GM10266 (cell line): ENCODE results near the gene TAS1R2.

Experiments used
- DNase-seq: peaks from one replicate; pipeline ENCODE4 v3.0.0; 2012; ENCODE audit errors: extremely low spot score
- TF ChIP-seq, protein P1 (sequence below): IDR thresholded peaks from 2 replicates; pipeline ENCODE4 v1.5.1; 2012; ENCODE audit warnings: mild to moderate bottlenecking, low read depth; ENCODE audit not compliant: control insufficient read depth, insufficient read depth; ENCODE audit errors: missing control alignments

Gene TAS1R2

DNA sequence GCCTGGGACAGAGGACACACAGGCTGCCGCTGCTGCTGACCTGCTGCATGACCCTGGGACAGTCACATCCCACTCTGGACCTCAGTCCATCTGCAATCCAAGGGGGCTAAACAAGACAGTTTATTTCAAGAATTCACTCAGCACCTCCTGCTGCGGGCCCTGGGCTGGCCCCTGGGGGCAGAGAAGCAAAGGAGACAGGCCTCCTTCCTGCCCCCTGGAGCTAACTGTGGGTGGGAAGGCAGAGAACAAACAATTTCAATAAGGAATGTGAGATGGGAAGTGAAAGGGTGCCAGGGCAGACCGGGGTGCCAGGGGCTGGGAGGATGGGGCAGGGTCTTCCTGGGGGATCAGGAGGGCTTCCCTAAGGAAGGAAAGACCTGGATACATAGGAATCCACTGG lies 60.0 kb downstream of the TAS1R2 start:
- TF ChIP-seq, protein P1, sequence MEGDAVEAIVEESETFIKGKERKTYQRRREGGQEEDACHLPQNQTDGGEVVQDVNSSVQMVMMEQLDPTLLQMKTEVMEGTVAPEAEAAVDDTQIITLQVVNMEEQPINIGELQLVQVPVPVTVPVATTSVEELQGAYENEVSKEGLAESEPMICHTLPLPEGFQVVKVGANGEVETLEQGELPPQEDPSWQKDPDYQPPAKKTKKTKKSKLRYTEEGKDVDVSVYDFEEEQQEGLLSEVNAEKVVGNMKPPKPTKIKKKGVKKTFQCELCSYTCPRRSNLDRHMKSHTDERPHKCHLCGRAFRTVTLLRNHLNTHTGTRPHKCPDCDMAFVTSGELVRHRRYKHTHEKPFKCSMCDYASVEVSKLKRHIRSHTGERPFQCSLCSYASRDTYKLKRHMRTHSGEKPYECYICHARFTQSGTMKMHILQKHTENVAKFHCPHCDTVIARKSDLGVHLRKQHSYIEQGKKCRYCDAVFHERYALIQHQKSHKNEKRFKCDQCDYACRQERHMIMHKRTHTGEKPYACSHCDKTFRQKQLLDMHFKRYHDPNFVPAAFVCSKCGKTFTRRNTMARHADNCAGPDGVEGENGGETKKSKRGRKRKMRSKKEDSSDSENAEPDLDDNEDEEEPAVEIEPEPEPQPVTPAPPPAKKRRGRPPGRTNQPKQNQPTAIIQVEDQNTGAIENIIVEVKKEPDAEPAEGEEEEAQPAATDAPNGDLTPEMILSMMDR, result no peak
- no peak for DNase-seq

DNA sequence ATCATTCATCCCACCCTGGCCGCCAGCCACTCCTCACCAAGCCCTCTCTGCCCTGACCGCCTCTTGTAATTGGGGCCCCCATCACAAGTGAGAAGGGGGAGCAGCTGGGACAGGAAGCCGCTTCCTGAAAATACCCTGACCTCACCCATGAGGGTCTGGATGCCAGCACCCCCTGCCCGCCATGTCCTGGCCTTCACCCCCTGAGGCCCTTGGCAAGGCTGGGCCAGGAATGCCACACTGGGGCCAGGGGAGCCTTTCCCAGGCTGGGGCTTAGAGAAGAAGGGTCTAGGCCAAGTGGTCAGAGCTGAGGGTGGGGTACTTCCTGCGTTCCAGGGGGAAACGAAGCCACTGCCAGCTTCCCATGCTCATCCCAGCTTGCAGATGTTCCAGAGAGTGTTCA lies 60.5 kb downstream of the TAS1R2 start:
- TF ChIP-seq, protein P1, result no peak
- DNase-seq, result no peak

DNA sequence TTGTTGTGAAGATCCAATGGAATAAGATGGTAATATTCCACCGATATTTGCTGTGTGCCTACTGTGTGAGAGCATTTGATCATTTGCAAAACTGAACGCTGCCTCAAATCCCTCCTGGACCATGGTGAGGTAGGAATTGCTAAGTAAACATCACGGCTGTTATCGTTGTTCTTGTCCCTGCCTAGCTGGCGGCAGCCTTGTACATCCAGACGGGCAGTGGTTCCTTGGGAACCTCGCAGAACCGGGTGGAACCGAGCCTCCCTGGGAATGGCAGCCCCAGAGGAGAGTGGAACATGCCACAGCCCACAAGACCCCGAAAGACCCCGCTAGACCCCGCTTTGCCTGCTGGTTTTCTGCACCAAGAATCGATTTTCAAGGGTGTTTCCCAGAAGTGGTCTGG lies 60.9 kb downstream of the TAS1R2 start:
- TF ChIP-seq, protein P1, result no peak
- DNase-seq, result no peak

DNA sequence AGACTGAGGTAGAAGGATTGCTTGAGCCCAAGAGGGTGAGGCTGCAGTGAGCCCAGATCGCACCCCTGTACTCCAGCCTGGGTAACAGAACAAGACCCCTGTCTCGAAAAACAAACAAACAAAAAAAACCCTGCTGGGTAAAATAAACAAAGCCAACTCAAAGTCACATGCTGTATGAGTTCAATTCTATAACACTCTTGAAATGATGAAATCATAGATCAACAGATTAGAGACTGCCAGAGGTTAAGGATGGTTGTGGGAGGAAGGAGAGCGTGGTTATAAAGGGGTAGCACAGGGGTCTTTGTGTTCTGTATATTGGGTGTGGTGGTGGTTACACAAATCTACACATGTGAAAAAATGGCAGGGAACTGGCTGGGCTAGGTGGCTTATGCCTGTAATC lies 62.5 kb downstream of the TAS1R2 start:
- no peak for DNase-seq
- TF ChIP-seq, protein P1, result no peak

DNA sequence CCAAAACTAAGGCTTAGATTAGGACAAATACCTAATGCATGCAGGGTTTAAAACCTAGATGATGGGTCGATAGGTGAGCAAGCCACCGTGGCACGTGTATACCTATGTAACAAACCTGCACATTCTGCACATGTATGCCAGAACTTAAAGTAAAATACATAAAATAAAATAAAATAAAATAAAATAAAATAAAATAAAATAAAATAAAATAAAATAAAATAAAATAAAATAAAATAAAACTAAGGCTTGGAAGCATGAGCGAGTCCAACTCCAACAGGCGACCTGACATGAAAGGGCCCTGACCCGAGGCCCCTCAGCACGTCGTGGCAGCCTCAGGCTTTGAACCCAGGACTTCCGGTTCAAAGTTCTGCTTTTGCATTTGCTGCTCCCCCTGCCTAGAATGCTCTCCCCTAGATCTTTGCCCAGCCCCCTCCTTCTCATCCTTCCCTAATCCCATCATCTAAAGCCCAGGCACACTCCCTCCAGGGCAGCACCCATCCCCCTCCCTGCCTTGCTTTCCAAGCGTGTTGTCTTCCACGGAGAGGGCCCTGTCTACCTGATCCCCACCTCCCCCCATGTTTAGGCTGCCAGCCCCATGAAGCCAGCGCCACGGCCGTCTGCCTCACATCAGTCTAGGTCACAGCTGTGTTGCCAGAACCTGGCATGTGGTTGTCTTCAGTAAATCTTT lies 64.3 kb downstream of the TAS1R2 start:
- no peak for DNase-seq

DNA sequence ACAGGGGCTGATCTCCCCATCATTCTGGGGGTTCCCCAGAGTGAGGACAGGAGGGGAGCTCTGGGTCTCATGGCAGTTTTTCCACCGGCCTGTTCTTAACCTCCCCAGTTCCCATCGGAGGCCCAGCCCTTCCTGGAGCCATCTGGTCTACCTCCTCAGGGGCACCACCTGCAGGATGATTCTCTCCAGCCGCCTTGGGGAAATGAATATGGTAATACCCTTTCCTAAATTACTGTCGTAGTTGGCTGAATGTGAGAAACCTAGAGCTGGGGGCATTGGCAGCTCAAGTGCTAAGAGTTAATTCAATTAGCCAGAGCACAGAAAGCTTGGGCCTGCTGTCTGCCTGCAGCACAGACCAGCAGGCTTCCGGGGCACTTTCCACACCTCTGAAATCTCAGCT lies 64.9 kb downstream of the TAS1R2 start:
- no peak for DNase-seq
- TF ChIP-seq, protein P1, result no peak

More for the DNA sequence above, 64.3 kb downstream of the TAS1R2 start:
- TF ChIP-seq, protein P1, result no peak

DNA sequence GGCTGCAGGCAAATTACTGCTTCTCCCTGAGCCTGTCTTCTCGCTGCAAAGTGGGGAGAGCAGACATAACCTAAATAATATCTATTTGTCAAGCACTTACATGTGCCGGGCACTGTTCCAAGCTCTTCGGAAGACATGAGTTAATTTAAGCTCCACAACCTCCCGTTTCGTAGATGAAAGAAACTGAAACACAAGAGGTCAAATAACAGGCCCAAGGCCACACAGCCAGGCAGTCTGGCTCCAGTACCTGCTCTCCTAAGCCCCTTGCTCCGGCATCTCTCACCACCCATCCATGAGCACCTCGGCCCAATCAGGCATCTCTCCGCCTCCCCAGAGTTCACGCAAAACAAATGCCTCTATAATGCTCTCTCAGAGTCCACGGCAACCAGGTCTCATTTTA lies 65.4 kb downstream of the TAS1R2 start:
- no peak for DNase-seq
- TF ChIP-seq, protein P1, result no peak
